Stimulated activated CD4-positive, alpha-beta T cell treated with anti-CD3 and anti-CD28 coated beads, Interleukin-2, amount 100 ng/mL, for 4 hours (primary cell): ENCODE results near the gene CRLF3.
"Not testable (repeated sequence)": the region's sequence is repeated elsewhere in the genome, so short reads cannot be mapped to it uniquely, and the experiment has no call there.

Experiments
- DNase-seq: peaks from one replicate; pipeline ENCODE4 v3.0.0-alpha.2; 2020; ENCODE audit warnings: low read depth

Gene CRLF3, protein sequence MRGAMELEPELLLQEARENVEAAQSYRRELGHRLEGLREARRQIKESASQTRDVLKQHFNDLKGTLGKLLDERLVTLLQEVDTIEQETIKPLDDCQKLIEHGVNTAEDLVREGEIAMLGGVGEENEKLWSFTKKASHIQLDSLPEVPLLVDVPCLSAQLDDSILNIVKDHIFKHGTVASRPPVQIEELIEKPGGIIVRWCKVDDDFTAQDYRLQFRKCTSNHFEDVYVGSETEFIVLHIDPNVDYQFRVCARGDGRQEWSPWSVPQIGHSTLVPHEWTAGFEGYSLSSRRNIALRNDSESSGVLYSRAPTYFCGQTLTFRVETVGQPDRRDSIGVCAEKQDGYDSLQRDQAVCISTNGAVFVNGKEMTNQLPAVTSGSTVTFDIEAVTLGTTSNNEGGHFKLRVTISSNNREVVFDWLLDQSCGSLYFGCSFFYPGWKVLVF

GRCh38 chr17:30824356-30825145 lies at the start of gene CRLF3:
Gene CRLF3, minus strand, starts transcription at chr17:30824692. Its CDS starts 41 bp downstream, at chr17:30824651.
- peak; percentile 83 for DNase-seq

- DNase-seq, result no peak
Observed at GRCh38 chr17:30869005-30869404, 44.5 kb upstream of the CRLF3 start.

GRCh38 chr17:30864636-30865035 lies 40.1 kb upstream of the CRLF3 start:
- no peak for DNase-seq

DNA sequence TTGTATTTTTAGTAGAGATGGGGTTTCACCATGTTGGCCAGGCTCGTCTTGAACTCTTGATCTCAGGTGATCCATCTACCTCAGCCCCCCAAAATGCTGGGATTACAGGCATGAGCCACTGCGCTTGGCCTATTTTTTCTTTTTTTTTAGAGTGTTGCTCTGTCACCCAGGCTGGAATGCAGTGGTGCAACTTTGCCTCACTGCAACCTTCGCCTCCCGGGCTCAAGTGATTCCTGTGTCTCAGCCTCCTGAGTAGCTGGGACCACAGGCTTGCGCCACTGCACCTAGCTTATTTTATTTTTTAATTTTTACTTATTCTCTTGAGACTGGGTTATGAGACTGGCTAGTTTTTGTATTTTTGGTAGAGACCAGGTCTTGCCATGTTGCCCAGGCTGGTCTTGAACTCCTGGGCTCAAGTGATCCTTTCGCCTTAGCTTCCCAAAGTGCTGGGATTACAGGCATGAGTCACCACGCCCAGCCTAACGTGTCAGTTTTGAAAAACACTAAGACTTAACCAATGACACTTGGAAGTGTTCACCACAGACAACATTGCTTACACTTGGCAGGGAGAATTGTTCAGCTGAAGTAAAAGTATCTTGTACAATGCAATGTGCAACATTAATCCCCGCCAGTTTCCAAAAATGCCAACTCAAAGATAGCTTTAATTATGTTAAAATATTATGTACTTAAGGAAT lies 34.2 kb upstream of the CRLF3 start:
- DNase-seq, result no peak

GRCh38 chr17:30854146-30854545 lies 29.7 kb upstream of the CRLF3 start:
- DNase-seq, result no peak

GRCh38 chr17:30848021-30848420 lies 23.5 kb upstream of the CRLF3 start:
- DNase-seq, result no peak

DNA sequence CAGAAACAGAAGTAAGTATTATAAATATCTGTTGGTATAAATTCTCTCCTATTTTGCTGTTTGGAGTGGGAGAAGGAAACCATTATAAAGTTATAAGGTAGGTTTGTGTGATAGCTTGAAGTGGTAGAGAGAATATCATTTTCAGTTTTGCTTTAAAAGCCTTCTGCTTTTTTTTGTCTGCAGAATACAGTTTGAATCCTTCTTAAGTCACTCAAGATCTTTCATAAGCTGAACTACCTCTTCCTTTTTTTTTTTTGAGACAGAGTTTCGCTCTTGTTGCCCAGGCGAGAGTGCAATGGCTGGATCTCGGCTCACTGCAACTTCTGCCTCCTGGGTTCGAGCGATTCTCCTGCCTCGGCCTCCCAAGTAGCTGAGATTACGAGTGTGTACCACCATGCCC lies 16.3 kb upstream of the CRLF3 start:
- no peak for DNase-seq

DNA sequence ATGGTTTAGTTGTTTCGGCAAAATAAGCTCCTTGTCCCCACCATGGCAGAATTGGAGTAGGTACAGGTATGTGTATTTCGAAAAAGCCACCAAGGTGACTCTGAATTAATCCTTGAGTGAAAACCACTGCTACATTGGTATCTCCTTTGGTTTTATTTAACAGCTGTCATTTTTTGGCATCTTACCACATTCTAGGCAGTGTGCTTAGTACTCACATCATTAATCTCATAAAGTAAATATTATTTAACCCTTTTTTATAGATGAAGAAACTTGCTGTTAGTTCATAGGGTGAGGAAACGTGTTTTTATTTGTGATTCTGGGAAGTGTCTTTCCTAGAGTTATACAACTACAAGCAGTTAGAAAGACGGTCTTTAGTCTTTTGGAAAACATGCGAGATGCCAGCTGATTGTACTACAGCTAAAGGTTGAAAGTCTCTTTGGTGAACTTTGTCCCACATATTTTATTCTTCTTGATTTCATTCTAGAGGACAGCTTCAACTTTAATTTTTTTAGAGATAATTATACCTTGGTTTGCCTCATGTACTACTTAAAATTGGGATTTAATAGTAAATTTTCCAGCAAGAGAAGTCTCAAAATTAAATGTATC lies 13.8 kb upstream of the CRLF3 start:
- no peak for DNase-seq

- DNase-seq, result no peak
Observed at GRCh38 chr17:30832438-30833124, 8.1 kb upstream of the CRLF3 start.

- DNase-seq, result peak; percentile 80
Observed at GRCh38 chr17:30831663-30832437, 7.4 kb upstream of the CRLF3 start, which contains the start of gene ATAD5. Gene ATAD5, plus strand, starts transcription at chr17:30831966. Its CDS starts 382 bp downstream, at chr17:30832348.

GRCh38 chr17:30831257-30831656 lies 6.8 kb upstream of the CRLF3 start:
- DNase-seq, result no peak

GRCh38 chr17:30829022-30829421 lies 4.5 kb upstream of the CRLF3 start:
- DNase-seq, result no peak

DNA sequence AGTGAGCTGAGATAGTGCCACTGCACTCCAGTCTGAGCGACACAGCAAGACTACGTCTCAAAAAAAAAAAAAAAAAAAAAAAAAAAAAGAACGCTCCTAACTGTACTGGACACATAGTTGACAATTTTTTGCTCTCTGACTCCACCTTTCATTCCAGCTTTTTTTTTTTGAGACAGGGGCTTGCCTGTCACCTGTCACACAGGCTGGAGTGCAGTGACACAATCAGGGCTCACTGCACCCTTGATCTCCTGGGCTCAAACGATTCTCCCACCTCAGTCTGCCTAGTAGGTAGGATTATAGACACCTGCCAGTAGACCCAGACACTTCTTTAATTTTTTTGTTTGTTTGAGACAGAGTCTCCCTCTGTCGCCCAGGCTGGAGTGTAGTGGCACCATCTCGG lies 2.6 kb upstream of the CRLF3 start:
- no peak for DNase-seq

DNA sequence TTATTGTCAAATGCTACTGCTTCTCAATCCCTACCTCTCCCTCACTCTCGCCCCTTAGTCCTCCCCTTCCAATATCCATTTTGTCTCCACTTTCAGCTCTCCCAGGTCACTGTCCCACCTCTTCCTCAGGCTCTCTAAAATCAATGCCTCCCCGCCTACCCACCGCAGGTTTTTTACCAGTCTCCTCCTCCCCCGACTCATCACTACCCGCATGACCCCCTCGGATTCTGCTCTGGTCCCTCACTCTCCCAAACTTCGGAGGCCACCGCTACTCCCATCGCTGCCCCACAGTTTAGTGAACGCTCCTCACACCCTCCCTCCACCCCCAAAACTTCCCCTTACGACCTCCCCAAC lies 513 bp downstream of the CRLF3 start:
- no peak for DNase-seq

DNA sequence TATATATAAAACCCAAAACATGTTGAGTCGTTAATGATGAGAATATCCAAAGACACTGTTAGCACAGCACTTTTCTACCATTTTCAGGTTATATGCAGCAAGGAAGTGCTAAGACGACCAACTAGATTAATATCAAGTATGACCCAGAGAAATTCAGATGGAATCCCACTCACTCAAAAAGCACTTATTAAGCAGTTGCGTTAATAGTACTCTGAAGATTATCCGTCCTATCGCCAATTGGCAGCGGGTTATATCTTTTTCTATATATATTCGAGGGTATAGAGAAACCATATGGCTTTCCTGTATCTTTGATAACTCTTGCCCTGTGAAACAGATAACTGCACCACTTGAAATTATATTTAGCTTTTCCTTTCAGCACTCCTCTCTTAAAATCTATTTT lies 1.1 kb downstream of the CRLF3 start:
- DNase-seq, result no peak

GRCh38 chr17:30822919-30823318 lies 1.6 kb downstream of the CRLF3 start:
- DNase-seq, result not testable (repeated sequence)

DNA sequence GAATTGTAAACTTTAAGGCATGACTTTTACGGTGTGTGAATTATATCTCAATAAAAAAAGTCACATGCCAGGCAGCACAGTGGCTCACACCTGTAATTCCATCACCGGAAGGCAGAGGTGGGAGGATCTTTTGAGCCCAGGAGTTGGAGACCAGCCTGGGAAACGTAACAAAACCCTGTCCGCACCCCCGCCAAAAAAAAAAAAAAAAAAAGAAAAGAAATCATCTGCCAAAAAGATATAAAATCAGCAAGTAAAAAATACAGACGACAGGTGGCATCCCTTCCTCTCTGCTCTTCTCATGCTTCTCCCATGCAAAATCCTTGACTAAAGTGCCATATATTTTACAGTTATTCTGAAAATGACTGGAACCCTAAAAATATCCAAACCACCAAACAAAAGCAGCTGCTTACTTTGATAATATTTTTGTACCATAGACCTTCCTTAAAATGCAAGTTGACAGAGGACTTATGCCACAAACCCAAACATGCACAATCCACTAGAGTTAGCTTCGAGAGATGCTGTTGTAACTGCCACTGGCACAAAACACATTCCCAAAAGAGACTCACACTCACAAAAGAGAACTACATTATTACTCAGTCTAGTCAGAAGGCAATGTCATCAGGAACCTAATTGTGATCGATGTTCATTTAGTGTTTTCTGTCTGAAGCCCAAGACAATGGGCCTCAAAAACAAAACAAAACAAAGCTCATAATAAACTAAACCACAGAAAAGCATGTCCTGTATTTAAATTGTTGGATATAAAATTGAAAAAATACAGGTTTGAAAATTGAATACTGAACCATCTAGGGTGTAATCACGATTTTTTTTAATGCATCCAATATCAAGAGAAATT lies 2.4 kb downstream of the CRLF3 start:
- no peak for DNase-seq

DNA sequence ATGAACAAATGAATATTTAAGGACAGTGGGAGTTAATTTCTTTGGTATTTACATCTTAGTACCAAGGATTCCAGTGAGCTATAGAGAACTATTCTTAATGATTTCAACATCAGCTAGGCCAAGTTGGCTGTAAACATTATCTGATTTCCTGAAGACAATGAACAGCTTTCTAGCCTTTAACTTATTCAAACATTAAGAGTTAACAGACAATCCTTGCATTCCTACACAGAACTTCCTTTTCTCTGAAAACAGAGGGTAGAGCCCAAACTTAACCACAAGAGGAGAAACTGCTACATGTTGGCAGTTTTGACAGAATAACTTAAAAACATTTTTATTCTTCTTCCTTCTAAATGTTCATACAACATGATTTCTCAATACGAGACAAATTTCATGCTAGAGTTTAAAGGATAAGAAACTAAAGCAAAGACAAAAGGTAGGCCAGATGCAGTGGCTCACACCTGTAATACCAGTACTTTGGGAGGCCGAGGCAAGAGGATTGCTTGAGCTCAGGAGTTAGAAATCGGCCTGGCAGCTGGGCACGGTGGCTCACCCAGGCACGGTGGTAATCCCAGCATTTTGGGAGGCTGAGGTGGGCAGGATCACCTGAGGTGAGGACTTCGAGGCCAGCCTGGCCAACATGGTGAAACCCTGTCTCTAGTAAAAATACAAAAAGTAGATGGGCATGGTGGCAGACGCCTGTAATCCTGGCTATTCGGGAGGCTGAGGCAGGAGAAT lies 4.4 kb downstream of the CRLF3 start:
- no peak for DNase-seq

- no peak for DNase-seq
Observed at GRCh38 chr17:30816165-30816564, 8.3 kb downstream of the CRLF3 start.
